HG03097 (cell line): ENCODE data around the gene ASB2.

Source experiments
- ATAC-seq: cut with Tn5 transposase; IDR thresholded peaks from one replicate; pipeline ENCODE4 v1.9.1; 2021; ENCODE audit not compliant: unreplicated experiment, low FRiP score

Gene ASB2

DNA sequence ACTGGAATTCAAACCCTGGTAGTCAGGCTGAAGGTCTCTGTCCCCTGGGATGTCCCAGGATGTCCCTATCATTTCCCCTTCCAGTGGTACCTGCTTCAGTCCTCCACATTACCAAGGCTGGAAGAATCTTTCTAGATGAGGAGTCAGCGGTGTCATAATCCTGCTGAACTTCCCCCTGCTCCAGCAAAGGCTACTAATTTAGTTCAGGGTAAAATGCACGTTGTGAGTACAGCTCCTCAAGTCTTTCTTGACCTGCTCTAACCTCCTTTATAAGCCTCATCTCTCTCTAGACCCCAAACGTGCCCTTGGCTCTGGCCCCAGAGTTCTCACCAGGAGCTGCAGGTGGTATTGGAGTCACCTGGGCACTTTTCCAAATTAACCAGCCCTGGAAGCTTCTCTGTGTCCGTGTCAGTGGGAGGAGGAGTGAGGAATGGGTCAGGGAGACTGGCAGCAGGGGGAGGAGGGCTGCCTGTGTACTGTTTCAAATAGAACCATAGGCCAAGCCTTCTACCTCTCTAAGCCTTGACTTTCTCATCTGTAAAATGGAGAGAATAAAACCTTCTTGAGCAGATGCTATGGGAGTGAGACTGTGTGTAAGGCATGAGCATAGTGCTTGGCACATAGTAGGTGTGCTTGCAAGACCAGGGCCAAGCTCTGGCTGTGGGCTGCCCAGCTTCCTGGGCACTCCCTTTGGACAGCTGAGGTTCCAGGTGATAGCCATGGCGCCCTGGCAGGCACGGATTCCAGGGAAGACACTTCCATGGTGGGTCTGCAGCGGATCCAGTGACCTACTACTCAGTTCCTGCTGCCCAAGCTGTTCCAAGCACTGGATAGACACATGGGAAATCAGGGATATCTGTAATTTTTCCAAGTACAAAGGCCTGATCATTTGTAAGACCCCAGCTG is 24.5 kb downstream of the ASB2 start:
- no peak for ATAC-seq

DNA sequence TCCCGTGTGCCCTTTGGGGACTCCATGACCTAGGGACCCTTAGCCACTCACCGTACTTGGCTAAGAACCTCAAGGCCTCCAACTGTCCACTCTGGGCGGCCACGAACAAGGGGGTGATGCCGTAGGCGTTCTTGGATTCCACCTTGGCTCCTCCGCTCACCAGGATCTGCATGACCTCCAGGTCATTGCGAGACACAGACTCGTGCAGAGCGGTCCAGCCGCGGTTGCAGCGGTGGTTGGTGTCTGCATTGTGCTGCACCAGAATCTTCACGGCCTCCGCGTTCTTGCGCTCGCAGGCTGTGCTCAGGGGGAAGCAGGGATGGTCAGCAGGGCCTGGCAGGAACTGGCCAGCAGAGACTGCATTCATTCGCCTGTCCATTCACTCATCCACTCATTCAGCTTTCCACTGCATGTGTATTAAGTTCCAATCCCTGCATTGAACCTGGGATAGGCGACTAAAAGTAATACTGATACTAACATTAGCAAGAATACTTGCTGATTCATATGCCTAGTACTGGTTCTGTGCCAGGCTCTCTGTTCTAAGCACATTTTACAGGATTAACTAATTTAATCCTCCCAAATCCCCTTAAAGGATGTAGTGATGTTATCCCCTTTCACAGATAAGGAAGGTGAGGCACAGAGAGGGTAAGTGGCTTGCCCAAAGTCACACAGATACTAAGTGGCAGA is 25.3 kb downstream of the ASB2 start:
- no peak for ATAC-seq

DNA sequence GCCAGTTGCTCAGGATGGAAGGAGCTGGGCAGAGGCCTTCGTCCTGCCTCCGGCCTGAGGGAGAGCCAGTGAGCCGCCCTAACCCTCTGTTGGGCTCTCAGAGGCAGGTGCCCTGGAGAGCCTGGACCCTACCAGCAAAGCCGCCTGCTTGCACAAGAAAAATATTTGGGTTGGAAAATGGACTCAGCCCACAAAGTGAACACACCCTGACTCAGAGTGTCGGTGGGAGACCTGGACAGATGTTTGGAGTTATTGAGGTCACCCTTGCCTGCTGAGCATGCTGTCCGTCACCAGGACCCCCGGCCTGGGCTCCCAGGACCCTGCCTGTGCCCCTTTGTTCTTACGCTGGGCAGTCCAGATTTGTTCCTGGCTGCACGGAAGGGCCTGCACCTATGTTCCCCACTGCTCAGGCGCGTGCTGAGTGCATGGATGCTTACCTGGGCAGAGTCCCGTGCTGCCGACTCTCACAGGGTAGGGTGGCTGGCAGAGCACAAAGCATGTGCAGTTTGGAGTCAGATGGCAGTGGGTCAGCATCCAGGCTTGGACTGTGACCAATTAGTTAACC is 26.8 kb downstream of the ASB2 start:
- no peak for ATAC-seq

DNA sequence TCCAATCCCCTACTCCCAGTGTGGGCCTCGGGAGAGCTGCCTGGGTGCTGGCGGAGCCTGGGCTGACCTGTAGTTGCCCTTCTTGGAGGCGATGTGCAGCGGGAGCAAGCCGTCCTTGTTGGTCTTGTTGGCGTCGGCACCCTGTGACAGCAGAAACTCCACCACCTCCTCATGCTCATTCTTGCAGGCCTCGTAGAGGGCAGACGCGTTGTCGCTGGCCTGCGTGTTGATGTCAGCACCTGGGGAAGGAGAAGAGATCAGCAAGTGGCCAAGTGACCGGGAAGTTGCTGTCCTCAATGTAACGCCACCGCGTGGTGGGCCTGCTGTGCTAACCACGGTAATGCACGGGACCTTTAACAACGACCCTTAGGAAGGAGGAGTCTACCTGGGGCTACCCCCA is 29.1 kb downstream of the ASB2 start:
- ATAC-seq, result no peak

DNA sequence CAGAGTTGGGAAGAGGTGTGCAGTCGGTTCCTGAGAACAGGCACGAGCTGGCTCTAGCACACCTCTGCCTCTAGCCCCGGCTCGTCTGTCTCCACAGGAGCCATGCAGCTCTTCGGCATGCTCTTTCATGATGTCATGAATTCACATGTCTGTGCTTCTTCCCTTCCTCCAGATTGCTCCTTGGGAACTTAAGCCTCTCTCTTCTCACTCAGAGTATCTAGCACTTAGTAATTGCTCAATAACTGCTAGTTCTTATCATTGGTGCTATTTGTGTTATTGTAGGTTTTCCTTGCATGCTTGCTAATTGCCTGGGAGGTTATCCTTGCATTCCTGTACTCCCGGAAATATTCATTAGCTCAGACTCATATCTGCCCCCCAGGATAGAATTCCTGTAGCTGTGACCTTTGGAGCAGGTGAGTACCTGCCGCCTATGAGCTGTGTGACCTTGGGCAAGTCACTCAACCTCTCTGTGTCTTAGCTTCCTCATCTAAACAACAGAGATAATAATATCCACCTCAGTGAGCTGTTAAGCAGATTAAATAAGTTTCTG is 29.8 kb downstream of the ASB2 start:
- ATAC-seq, result no peak

DNA sequence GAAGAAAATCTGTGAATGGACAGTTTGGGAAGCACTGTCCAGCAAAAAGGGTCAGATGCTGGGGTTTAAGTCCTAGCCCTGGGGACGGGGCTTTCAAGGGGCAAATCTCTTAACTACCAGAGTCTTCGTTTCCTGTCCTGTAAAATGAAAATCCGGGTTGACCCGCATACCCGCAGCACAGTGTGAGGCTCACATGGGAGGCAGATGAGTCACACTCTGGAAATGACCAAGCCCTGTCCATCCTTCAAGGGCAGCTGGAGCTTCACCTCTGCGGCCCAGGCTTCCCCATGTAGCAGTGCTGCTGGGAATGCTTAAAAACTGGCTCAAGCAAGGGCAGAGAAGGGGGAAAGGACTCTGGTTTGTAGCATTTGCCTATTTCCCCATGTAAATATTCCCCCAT is 30.3 kb downstream of the ASB2 start:
- ATAC-seq, result no peak

- ATAC-seq, result no peak
Observed at GRCh38 chr14:93945070-93945399, 31.3 kb downstream of the ASB2 start.

DNA sequence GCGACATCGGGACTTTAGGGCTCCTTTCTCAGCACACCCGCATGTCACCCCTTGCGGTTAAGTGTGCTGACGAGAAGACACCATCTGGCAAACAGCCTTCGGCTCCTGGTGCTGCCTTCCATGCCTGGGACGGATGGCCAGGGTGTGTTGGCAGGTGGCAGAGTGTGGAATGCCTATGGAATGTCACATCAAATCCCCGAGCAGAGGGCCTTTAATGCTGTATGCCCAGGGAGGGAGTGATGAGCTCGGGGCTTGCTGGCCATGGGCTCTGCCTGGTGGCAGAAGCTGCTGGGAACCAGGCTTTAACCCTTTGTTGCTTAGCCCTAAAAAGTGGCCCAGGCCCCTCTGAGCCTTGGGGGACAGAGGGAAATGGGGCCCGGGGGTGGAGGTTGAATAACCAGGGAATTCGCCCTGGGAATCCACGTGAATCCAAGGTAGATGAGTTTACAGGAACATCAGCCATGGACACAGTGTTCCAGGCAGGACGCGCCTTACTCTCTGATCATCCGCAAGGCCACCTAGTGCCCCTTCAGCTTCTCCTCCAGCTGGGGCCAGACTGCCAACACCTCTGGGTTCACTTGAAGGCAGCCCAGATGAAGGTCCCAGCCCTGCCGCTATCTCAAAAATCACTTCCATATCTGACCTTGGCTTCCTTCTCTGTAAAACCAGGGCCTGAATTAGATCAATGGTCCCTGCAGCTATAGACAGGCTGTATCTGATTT is 31.9 kb downstream of the ASB2 start:
- no peak for ATAC-seq

- ATAC-seq, result no peak
Observed at GRCh38 chr14:93943930-93944329, 32.4 kb downstream of the ASB2 start.

- no peak for ATAC-seq
Observed at GRCh38 chr14:93943052-93943451, 33.3 kb downstream of the ASB2 start.

GRCh38 chr14:93941293-93941910 is 35.0 kb downstream of the ASB2 start:
- no peak for ATAC-seq

DNA sequence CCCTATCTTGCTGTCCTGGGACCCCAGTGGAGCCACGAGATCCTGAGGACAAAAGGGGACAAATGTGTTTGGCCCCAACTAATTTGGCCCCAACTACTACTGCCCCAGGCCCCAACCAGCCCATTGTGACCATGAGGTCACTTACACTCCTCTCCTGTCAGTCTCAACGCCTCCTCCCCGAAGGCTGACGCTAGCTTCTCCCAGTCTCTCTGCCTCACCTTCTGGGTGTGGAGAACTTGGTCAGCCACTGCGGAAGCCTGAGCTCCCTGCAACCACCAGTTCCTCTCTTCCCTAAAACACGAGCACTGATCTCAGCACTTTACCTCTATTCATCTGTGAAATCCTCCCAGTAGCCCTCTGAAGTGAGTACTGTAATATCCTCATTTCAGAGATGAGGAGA is 35.9 kb downstream of the ASB2 start:
- no peak for ATAC-seq

DNA sequence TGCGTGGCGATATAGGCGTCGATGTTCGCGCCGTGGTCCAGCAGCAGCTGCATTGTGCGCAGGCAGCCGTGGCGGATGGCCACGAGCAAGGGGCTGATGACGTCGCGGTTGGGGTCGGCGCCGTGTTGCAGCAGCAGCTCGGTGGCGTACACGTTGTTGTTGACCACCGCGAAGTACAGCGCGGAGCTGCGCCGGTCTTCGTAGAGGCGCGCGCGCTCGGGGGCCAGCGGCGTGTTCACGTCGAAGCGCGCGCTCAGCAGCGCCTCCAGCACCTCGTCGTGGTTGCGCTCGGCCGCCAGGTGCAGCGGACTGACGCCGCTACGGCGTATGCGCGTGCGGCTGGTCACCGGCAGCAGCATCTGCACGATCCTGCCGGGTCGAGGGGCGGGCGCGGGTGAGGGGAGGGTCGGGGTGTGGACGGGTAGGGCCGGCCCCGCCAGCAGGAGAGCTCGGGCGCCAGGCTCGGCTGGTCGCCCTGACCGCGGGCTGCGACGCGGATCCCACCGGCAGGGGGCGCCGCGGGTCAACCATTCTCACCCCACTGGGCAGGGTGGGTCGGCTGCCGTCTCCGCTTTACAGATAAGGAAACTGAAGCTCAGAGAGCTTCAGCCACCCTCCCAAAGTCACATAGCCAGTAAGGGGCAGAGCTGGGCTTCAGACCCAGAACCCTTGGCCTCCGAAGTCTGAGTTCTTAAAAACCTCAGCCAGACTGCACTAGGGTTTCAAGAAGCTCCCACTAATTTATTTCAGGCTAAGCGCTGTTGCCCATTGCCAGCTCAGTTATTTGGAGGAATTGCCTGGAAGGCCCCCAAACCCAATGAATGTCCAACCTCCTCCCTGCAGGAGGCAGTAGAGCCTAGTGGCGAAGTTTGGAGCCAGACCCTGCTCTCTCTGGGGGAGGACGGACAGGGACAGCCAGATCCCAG is 36.8 kb downstream of the ASB2 start:
- peak; percentile 90 for ATAC-seq

DNA sequence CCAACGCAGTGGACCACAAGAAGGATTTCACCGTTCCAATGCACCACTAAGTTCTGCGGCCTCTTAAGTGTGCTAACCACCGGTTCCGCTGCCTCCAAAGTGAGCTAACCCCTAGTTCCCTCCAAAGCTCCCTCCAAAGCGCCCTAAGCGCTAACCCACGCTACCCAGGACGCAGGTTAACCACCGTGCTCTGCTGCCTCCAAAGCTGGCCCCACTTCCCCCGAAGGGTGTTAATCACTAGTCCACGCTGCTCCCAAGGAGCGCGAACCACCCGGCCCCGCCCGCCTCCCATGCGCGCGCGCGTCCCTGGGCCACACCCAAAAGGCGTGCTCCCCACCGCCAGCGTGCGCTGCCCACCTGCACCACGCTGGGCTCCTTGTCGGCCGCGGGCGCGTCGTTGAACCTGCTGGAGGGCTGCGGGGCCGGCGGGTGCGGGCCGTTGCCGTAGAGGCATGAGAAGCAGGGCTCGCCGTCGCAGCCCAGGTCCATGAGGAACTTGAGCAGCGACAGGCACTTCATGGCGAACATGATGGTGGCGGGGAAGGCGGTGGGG is 37.5 kb downstream of the ASB2 start:
- no peak for ATAC-seq

GRCh38 chr14:93937519-93937918 is 38.9 kb downstream of the ASB2 start:
- ATAC-seq, result no peak

DNA sequence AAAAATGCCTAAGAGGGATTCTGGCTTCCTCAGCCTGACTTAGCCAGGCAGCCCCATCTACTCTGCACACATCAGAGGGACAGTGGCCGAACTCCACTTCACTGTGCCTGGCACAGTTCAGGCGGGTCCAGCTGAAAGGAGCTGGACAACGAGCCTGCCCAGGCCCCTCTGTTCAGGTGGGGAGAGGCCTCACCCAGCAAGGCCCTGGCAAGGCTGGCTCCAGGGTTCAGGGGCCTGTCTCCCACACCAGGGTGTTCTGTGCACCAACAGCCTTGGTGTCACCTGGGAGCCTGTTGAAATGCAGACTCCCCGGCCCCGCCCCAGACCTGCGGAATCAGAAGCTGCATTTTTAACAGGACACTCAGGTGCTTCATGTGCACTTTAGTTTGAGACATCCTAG is 39.4 kb downstream of the ASB2 start:
- ATAC-seq, result no peak

DNA sequence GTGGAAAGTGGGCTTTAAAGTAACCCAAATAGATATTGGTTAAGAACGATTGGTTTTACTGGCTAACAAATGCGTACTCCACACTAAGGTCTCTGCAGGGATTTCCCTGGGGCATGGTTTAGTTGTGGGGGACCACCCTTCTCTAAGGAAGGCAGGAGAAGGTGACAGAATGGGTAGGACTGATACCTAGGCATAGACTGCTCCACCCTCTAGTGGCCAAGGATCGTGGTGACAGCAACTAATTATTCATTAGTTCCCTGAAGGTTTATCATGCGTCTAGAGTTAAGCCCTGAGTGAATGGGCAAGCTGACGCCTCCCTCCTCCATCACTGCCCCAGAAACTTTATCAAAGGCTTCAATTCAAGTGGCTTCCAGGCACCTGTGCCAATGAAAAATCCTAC is 40.1 kb downstream of the ASB2 start:
- ATAC-seq, result no peak

DNA sequence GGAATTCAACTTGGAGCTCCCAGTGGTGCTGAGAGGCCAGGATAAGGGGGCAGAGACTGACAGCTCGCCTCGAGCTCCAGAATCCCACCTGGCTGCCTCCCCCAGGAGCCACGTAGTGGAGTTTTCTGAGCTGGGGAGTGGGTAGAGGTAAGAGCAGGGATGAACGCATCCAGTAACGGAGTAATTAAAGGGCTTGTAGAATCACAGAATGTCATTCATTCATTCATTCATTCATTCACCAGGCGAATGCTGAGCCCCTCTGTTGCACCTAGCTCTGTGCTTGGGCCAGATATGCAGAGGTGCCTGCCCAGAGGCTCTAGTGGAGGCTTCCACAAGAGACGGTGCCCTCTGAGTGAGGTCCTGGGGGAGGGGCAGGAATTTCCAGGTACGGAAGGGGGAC is 41.2 kb downstream of the ASB2 start:
- no peak for ATAC-seq

DNA sequence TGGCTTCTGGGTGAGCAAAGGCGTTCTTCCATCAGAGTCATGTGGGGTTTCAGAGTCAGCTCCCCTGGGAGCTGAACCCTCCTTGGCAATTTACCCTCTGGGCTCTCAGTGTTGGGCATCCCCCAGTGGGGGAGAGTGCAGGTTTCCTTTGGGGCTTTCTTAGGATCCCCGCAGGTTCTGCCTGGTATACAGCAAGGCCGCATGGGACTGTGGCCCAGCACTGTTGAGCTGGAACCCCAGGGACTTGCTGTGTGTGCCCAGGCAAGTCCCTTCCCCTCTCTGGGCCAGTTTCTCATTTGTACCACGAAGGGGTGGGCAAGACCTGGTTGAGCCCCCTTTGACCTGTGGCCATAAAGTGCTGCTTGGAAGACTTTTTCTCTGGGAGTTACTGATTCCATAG is 43.7 kb downstream of the ASB2 start:
- ATAC-seq, result no peak
